GM12873 (cell line): Measurements from ENCODE around the gene SNX7.
A peak's percentile ranks its signal among the peaks of the same experiment; 100 is the strongest.

Experiments
- TF ChIP-seq, protein P1 (sequence below): IDR thresholded peaks from 2 replicates; pipeline ENCODE4 v1.5.1; 2012; ENCODE audit warnings: low read depth, mild to moderate bottlenecking, moderate library complexity, low read length, control low read depth; ENCODE audit not compliant: insufficient read depth; ENCODE audit errors: missing control alignments

Gene SNX7

DNA sequence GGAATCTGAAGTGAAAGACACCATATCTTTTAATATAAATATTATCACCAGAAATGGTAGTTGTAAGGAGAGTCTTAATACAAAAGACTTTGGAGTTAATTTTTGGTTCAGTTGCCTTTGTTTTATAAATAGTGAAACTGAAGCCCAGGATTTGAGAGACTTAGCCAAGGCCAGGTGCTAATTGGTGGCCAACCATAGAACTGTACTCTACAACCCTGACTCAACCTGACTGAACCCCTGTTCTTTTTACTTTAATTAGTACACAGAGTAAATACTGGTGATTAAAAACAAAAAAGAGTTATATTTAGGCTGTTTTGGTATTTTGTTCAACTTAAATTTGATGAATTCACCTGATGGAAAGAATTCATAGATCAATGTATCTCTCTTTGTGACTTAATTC is 76.3 kb downstream of the SNX7 start:
- TF ChIP-seq, protein P1, sequence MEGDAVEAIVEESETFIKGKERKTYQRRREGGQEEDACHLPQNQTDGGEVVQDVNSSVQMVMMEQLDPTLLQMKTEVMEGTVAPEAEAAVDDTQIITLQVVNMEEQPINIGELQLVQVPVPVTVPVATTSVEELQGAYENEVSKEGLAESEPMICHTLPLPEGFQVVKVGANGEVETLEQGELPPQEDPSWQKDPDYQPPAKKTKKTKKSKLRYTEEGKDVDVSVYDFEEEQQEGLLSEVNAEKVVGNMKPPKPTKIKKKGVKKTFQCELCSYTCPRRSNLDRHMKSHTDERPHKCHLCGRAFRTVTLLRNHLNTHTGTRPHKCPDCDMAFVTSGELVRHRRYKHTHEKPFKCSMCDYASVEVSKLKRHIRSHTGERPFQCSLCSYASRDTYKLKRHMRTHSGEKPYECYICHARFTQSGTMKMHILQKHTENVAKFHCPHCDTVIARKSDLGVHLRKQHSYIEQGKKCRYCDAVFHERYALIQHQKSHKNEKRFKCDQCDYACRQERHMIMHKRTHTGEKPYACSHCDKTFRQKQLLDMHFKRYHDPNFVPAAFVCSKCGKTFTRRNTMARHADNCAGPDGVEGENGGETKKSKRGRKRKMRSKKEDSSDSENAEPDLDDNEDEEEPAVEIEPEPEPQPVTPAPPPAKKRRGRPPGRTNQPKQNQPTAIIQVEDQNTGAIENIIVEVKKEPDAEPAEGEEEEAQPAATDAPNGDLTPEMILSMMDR, result no peak

DNA sequence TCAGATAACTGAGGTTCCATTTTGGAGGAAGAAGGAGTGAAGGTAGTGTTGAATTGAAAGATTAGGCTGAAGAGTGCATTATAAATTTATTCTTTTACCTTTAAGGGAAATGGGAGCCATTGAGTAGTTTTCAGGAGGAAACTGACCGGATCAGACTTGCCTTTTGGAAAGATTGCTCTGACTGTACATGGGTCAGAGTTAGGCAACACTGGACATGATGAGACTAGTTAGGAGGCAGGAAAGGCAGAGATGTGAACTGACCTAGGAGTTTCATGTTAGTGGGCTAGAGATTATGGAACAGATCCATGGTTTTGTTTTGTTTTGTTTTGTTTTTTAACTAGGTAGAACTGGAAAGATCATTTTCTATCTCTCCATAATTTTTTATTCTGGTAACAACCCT is 78.2 kb downstream of the SNX7 start:
- TF ChIP-seq, protein P1, result no peak

DNA sequence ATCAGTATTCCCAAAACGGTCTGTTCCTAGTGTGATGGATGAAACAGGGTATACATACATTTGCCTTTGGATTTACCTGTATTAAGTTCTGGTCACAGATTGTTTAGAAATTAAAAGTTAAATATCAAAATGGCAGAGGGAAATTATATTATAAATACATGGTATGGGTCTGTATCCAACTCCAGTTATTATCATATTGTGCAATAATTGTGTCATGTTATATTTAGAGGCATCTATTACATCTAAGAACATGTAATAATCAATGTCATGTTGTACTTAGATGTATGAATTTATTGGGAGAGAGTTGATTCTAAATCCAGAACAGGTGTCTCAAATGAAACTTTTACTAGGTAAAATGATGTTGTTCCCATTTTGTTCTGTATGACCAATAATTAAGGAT is 79.6 kb downstream of the SNX7 start:
- TF ChIP-seq, protein P1, result no peak

DNA sequence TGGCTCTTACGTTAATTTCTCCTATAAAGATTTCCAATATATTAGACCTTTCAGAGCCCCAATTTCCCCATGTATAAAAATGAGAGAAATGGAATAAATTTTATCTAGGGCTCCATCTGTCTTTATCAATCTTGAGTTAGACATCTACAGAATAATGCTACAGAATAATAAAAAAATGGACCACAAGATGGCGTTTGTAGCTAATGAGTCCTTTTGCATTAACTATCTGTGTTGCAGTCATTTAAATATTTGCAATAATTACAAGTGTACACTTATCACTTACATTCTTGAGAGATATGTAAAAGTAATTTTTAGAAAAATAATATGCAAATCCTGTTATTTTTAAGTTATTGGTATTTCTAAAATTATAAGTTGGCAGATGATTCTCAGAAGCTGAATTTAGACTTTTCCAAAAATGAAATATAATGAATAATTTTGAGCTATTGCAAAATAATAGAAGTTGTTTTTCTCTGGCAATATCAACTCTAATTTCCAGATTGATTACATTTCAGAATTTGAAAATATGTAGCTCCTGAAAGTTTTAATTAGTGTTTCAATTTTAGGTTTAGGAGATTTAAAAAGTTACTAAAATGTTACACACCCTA is 87.7 kb downstream of the SNX7 start:
- TF ChIP-seq, protein P1, result peak; percentile 26

DNA sequence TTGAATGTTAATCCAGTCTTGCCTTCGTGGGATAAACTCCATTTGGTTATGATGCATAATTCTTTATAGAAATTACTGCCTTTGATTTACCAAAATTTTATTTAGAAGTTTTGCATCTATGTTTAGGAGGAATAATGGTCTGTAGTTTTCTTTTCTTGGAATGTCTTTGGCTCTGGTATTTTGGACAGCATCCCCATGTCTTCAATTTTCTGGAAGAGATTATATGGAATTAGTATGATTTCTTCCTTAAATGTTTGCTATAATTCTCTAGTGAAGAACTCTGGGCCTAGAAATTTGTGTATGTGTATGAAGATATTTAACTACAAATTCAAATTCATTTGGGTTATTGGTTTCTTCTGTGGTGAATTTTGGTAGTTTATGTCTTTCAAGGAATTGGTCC is 92.7 kb downstream of the SNX7 start:
- TF ChIP-seq, protein P1, result no peak

DNA sequence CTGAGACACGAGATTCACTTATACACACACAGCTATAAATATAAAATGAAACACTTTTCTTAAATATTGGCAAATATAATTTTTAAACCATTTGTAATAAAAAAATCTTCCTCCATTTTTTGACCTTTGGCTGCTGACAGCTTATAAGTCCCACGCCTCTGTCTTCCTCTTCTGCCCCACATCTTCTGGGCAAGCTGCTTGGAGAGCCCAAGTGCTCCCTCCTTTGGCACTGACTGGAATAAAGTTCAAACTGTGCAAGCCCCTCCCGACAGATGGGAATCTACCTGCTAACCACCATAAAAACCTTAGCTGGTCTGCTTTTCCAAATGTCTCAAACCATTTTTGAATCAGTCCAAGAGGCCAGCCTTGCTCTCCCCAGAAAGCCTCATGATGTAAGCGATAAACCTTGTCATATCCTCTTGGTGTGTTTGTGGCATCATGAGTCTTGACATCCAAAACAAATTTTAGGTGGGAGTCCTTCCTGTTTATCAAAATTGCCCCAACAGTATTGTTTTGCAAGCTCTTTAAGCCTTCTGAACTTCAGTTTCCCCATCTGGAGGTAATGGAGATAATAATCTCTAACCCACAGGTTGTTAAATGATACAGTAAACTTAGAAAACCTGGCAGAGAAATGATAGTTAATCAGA is 99.8 kb downstream of the SNX7 start:
- TF ChIP-seq, protein P1, result no peak

DNA sequence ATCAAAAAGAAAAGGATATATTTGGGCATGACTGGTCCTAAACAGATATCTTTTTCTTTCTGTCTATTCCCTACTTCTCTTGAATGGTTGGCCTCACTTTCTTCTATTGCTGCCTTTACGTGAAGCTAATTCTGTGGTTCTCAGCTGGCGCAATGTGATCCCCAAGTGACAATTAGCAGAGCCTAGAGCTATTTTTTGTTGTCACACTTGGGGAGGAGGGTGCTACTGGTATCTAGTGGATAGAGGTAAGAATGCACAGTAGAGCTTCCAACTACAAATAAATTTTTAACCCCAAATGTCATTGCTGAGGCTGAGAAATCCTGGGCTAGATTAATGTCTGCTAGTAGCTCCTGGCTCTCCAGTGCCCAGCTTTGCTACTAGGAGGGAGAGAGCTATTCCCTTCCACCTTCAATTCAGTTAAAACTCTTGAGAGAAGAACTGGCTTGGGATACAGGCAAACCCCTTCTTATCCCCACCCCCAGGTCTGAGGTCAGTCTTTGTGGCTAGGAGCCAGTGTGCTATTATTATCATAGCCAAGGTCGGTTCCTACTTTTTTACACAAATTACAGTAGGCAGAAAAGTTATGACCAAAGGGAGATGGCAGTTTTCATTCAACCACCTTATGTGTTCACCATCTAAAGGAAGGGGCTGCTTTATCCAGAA is 102.1 kb downstream of the SNX7 start:
- TF ChIP-seq, protein P1, result no peak
